Hepatocyte (in vitro differentiated cells): ENCODE results near the gene FAF1. TPM values are rescaled to one million over a fixed set of nuclear protein-coding genes. Genes with fewer than 3 reads are reported as not detected.
A peak's percentile ranks its signal among the peaks of the same experiment; 100 is the strongest.

Experiments
- DNase-seq: peaks from one replicate; pipeline ENCODE4 v3.0.0-alpha.2; 2016; ENCODE audit warnings: low spot score
- H2AFZ ChIP-seq: fragments of 200-600 bp; sonication (generic); 2 replicates; pipeline ENCODE4 v1.6.0; 2016; ENCODE audit warnings: antibody characterized with exemption, mild to moderate bottlenecking
- H3K27ac ChIP-seq: fragments of 200-600 bp; sonication (generic); 2 replicates; pipeline ENCODE4 v1.5.1; 2016; ENCODE audit warnings: mild to moderate bottlenecking
- H3K27me3 ChIP-seq: fragments of 200-600 bp; sonication (generic); 2 replicates; pipeline ENCODE4 v1.6.1; 2016
- H3K36me3 ChIP-seq: fragments of 200-600 bp; sonication (generic); replicated peaks from 2 replicates; pipeline ENCODE4 v1.5.1; 2016; ENCODE audit warnings: low read depth; ENCODE audit not compliant: insufficient read depth
- H3K4me1 ChIP-seq: fragments of 200-600 bp; sonication (generic); 2 replicates; pipeline ENCODE4 v1.5.1; 2016; ENCODE audit warnings: mild to moderate bottlenecking, moderate library complexity; ENCODE audit not compliant: insufficient read depth
- H3K4me2 ChIP-seq: fragments of 200-600 bp; sonication (generic); 2 replicates; pipeline ENCODE4 v1.6.0; 2016
- H3K4me3 ChIP-seq: fragments of 200-600 bp; sonication (generic); 2 replicates; pipeline ENCODE4 v1.5.1; 2016; ENCODE audit warnings: mild to moderate bottlenecking
- H3K79me2 ChIP-seq: fragments of 200-600 bp; sonication (generic); 2 replicates; pipeline ENCODE4 v1.6.0; 2017; ENCODE audit warnings: mild to moderate bottlenecking
- H3K9me2 ChIP-seq: fragments of 200-600 bp; sonication (generic); replicated peaks from 2 replicates; pipeline ENCODE4 v1.6.0; 2017; ENCODE audit warnings: mild to moderate bottlenecking; ENCODE audit not compliant: insufficient read depth
- H3K9me3 ChIP-seq: fragments of 200-600 bp; sonication (generic); 2 replicates; pipeline ENCODE4 v1.5.1; 2016; ENCODE audit warnings: low read depth, mild to moderate bottlenecking
- H4K20me1 ChIP-seq: fragments of 200-600 bp; sonication (generic); 2 replicates; pipeline ENCODE4 v1.6.0; 2016; ENCODE audit warnings: mild to moderate bottlenecking; ENCODE audit not compliant: insufficient read depth, poor library complexity, severe bottlenecking
- CTCF ChIP-seq: fragments of 200-600 bp; sonication (generic); IDR thresholded peaks from 2 replicates; pipeline ENCODE4 v1.5.1; 2016; ENCODE audit warnings: antibody characterized with exemption, mild to moderate bottlenecking; ENCODE audit not compliant: poor library complexity
- EZH2 ChIP-seq: fragments of 200-600 bp; sonication (generic); IDR thresholded peaks from 2 replicates; pipeline ENCODE4 v1.6.1; 2016; ENCODE audit warnings: antibody characterized with exemption, mild to moderate bottlenecking, borderline replicate concordance
- EZH2phosphoT487 ChIP-seq: fragments of 200-600 bp; sonication (generic); IDR thresholded peaks from one replicate; pipeline ENCODE4 v1.6.1; 2018; ENCODE audit warnings: antibody characterized with exemption, mild to moderate bottlenecking, low read depth, moderate library complexity; ENCODE audit not compliant: unreplicated experiment, severe bottlenecking
- WGBS: methylation state at CpG from one replicate; pipeline ENCODE4 v1.1.6; 2016; ENCODE audit warnings: low lambda C conversion rate; ENCODE audit errors: missing lambda C conversion rate; 5-methylcytosine and 5-hydroxymethylcytosine counted together
- polyA plus RNA-seq: library from polyadenylated mRNA; unstranded; fragments of >200 nt; fragmentation: Nextera tagmentation; extraction: Ambion mirVana; gene quantifications from 2 replicates; pipeline ENCODE4 v1.2.1, GENCODE V29; 2016
- total RNA-seq: library from RNA; depleted of rRNA; stranded (reverse); fragments of >200 nt; gene quantifications from 2 replicates; pipeline ENCODE4 v1.2.3, GENCODE V29; 2014

Gene FAF1
- total and polyA plus RNA-seq, 2 experiments from 2014 or later = 25.7 to 35.5 TPM

- H3K4me1 ChIP-seq = no peaks in the 10 kb centered on the region
- H3K4me2 ChIP-seq = no peak overlapping the region
- no peaks in the 10 kb centered on the region for H3K36me3 ChIP-seq
- no peak overlapping the region for H3K27ac ChIP-seq
- no peak overlapping the region for H3K4me3 ChIP-seq
- H3K9me3 ChIP-seq = no peaks in the 10 kb centered on the region
- TF ChIP-seq EZH2phosphoT487 (no peak), EZH2 (no peak), CTCF (no peak)
- no peaks in the 10 kb centered on the region for H3K27me3 ChIP-seq
- no peak overlapping the region for H2AFZ ChIP-seq
- no peaks in the 10 kb centered on the region for H3K79me2 ChIP-seq
- no peaks in the 10 kb centered on the region for H4K20me1 ChIP-seq
- DNase-seq = no peak
- H3K9me2 ChIP-seq = no peaks in the 10 kb centered on the region
- 96% methylated on average over 3 of the region's 3 CpGs for WGBS
Observed at GRCh38 chr1:50609508-50609907, 350.6 kb downstream of the FAF1 start.

- Histone ChIP-seq H3K4me1 (no peaks in the 10 kb centered on the region), H3K4me2 (no peak overlapping the region), H3K4me3 (no peak overlapping the region), H3K36me3 (no peaks in the 10 kb centered on the region), H3K9me3 (no peaks in the 10 kb centered on the region), H3K27ac (no peak overlapping the region), H3K79me2 (no peaks in the 10 kb centered on the region), H2AFZ (no peak overlapping the region), H4K20me1 (no peaks in the 10 kb centered on the region), H3K9me2 (no peaks in the 10 kb centered on the region), H3K27me3 (no peaks in the 10 kb centered on the region)
- 86% methylated on average over 2 of the region's 2 CpGs for WGBS
- TF ChIP-seq EZH2 (no peak), EZH2phosphoT487 (no peak), CTCF (peak; percentile 40)
- DNase-seq = peak; percentile 21
Observed at GRCh38 chr1:50605186-50605875, 354.7 kb downstream of the FAF1 start.

- 93% methylated on average over 2 of the region's 2 CpGs for WGBS
- no peak overlapping the region for H3K27ac ChIP-seq
- no peak for DNase-seq
Observed at GRCh38 chr1:50604580-50604979, 355.5 kb downstream of the FAF1 start.

More at GRCh38 chr1:50604580-50604979, 355.5 kb downstream of the FAF1 start:
- Histone ChIP-seq H4K20me1 (no peaks in the 10 kb centered on the region), H3K4me2 (no peak overlapping the region), H3K79me2 (no peaks in the 10 kb centered on the region), H3K9me3 (no peaks in the 10 kb centered on the region), H3K9me2 (no peaks in the 10 kb centered on the region), H3K4me3 (no peak overlapping the region), H3K4me1 (no peaks in the 10 kb centered on the region), H3K36me3 (no peaks in the 10 kb centered on the region), H3K27me3 (no peaks in the 10 kb centered on the region), H2AFZ (no peak overlapping the region)
- TF ChIP-seq EZH2 (no peak), CTCF (no peak), EZH2phosphoT487 (no peak)
